Measurements from ENCODE around the gene AKR1A1.
A peak's percentile ranks its signal among the peaks of the same experiment; 100 is the strongest.
"Not testable (repeated sequence)": the region's sequence is repeated elsewhere in the genome, so short reads cannot be mapped to it uniquely, and the experiment has no call there.

AKR1A1 gene

GRCh38 chr1:45569571-45569961 lies 18.9 kb downstream of the AKR1A1 start:
- no peak for DNase-seq (ENCODE audit: low read depth in 2 of 2, low spot score in 1 of 2)

DNA sequence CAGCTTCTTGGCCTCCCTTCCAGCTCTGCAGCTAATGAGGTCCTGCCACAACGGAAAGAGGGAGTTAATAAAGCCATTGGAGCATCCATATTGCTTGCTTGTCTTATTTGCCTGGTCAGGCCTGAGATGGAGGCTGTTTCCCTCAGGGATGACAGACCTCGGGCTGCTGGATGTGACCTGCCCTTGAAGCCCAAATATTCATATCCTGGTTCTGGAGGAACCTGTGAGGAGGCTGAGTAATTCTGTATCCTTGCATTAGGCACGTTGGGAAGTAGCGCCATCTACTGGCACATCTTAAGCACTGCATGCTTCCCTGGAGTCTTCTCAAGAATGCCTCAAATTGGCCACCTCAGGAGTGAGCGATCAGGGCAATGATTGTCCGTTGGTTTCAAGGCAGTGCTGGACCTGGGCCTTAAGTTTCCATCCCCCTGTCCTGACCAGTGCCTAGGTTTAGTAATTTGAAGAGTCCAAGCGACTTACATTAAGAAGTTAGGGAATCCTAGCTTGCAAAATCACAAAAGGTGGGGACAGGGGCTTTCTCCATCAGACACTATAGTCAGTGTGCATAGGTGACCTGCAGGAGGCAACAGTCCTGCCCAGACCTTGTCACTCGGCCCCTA lies 19.4 kb downstream of the AKR1A1 start:
- DNase-seq (ENCODE audit: low read depth in 2 of 2, low spot score in 1 of 2): peak; percentile 53 to 55

DNA sequence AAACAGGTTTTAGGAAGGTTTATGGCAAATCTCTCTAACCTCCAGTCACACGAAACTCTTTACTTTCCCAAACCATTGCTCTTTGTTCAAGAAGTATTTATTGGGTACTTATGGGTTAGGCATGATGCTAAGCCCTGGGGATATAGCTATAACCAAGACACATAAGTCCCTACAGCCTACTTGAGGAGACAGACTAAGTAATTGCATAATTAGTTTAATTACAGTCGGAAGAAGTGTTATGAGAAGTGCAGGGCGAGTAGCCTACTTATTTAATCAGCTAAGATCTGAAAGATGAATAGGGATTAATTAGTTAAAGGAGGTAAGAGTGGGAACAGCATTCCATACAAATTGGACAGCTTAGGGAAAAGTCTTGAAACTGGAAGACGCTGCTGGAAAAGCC lies 20.0 kb downstream of the AKR1A1 start:
- no peak for DNase-seq (ENCODE audit: low read depth in 2 of 2, low spot score in 1 of 2)

DNA sequence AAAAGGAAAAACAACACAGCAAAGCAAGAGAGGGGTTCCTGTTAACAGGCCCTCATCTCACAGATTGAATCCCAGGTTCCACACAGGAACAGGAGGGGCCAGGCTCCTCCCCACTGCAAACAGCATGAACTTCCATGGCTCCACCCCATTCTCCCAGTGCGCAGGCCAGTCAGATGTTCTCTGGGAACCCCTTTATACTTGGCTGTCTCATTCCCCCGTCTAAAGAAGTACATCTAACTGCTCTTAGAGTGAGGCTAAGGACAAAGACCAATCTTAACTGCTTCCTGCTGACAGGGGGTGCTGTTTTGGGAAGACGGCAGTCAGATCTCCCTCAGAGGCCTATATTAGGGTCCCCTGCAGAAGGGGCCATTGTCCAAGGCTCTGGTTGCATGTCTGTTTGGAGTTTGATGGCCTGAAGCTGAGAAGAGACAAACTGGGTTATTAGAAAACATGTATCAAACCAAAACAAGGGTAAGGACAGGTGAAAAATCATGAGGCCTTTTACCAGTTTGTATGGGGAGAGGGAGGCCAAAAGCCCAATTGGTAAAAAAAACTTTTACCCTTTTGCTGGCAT lies 22.7 kb downstream of the AKR1A1 start:
- no peak for DNase-seq (ENCODE audit: low read depth in 2 of 2, low spot score in 1 of 2)

DNA sequence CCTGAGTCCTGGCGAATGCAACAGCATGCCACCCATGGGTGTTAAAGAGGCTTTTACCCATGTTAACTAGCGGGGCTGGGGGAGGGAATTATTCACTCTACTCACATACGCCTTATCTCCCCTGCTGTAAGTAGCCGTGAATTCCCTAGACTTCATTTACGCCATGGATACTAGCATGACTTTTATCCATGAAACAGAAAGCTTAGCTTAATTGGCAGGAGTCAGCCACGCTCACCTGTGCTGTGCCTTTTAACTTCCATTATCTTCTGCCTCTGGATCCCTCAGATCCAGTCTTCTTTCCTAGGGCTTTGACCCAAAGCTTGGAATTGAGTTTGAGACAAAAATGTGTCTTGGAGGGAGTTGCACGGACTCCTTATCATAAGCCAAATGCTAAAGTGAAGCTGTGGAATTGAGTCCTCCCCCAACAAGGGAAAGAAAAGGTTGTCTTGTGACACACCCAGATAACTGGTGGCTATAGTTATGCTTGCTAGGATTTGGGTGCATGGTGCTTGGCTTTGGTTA lies 23.5 kb downstream of the AKR1A1 start:
- no peak for DNase-seq (ENCODE audit: low read depth in 2 of 2, low spot score in 1 of 2)

DNA sequence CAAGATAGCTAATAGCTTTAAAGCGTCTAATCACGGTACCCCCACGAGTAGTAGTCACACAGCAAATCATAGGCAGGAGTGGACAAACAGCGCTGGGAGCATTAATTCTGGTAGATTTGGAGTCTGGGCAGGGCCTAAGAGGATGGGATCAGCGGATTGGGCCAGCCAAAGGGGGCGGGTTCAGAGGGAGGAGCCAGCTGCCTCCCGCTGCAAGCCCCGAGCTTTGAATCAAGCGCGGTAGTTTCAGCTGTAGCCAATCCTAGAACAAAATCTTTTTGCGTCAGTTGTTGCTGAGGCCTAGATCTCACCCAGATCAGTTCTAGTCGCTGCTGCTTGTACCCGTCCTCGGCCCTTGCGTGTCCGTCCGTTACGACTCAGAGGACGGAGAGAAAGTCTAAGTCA lies 32.6 kb downstream of the AKR1A1 start:
- DNase-seq (ENCODE audit: low read depth in 2 of 2, low spot score in 1 of 2): peak; percentile 78 to 88

GRCh38 chr1:45583666-45584350 lies 33.2 kb downstream of the AKR1A1 start, which contains the start of gene NASP:
Gene NASP, plus strand, starts transcription at chr1:45584041. Its CDS starts 106 bp downstream, at chr1:45584147.
- DNase-seq (ENCODE audit: low read depth in 2 of 2, low spot score in 1 of 2): peak; percentile 88 to 89

GRCh38 chr1:45584351-45585109 lies 33.9 kb downstream of the AKR1A1 start:
- peak; percentile 60 to 77 for DNase-seq (ENCODE audit: low read depth in 2 of 2, low spot score in 1 of 2)

DNA sequence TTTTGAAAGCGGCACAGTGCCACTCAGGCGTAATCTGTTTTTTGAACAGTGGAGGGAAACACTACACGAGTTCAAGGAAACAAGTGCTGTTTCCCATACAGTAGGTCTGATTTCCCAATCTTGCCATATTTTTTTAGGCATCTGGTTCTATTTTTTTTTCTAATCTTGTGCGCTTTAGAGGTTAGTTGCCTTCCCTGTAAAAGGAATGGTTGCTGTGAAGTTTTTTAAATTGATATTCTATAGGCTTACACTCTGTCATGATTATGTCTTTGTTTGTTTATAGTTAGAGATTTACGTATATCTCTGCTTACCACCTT lies 34.4 kb downstream of the AKR1A1 start:
- DNase-seq (ENCODE audit: low read depth in 2 of 2, low spot score in 1 of 2): no peak

GRCh38 chr1:45585496-45586075 lies 35.0 kb downstream of the AKR1A1 start:
- no peak for DNase-seq (ENCODE audit: low read depth in 2 of 2, low spot score in 1 of 2)

DNA sequence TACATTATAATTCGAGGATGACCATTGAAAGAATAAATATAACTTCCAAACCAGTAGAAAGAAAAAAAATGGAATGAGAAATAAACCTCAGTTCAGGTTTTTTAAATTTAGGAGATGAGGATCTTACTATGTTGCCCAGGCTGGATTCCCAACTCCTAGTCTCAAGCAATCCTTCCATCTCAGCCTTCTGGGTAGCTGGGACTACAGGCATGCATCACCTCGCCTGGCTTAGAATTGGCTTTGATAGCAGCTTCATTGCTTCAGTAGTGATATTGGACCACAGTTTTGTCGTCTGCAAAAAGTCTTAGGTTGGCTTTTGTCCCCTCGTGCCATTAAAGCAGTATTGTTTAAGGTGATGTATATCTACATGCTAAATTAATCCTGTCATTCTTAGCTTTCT lies 36.1 kb downstream of the AKR1A1 start:
- no peak for DNase-seq (ENCODE audit: low read depth in 2 of 2, low spot score in 1 of 2)

DNA sequence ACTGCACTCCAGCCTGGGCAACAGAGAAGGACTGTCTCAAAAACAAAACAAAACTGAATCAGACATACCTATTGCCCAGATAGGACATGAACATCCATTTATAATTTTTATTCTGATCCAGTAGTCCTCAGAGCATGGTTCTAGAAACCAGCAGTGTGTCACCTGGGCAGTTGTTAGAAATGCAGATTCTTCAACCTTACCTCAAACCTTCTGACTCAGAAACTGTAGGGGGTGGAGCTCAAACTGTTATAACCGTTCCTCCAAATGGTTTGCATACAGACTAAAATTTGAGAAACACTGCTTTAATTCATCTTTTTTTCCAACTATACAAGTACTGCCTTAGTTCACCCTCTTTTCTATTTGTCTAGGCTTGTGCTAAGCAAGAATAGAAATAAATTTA lies 39.2 kb downstream of the AKR1A1 start:
- DNase-seq (ENCODE audit: low read depth in 2 of 2, low spot score in 1 of 2): no peak

DNA sequence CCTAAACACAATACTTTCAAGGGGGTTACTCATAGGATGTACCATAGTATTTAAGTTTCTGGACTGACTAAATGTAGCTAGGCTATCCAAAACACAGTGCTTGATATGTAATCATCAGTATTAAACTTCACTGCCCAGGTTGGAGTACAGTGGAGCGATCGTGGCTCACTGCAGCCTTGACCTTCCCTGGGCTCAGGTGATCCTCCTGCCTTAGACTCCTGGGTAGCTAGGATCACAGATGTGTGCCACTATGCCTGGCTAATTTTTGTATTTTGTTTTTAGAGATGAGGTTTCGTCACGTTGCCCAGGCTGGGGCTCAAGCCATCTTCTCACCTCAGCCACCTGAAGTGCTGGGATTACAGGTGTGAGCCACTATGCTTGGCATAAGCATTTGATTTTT lies 43.8 kb downstream of the AKR1A1 start:
- no peak for DNase-seq (ENCODE audit: low read depth in 2 of 2, low spot score in 1 of 2)

DNA sequence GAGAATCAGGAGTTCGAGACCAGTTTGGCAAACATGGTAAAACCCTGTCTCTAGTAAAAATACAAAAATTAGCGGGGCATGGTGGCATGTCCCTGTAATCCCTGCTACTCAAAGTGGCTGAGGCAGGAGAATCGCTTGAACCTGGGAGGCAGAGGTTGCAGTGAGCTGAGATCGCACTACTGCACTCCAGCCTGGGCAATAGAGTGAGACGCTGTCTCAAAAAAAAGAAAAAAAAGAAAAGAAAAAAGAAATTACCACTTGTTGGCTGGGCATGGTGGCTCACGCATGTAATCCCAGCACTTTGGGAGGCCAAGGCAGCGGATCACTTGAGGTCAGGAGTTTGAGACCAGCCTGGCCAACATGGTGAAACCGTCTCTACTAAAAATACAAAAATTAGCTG lies 46.1 kb downstream of the AKR1A1 start:
- DNase-seq (ENCODE audit: low read depth in 2 of 2, low spot score in 1 of 2): not testable (repeated sequence)

- DNase-seq (ENCODE audit: low read depth in 2 of 2, low spot score in 1 of 2): no peak
These were observed 53.6 kb downstream of the AKR1A1 start for GRCh38 chr1:45604239-45604638.

GRCh38 chr1:45607404-45608074 lies 56.9 kb downstream of the AKR1A1 start:
- no peak for DNase-seq (ENCODE audit: low read depth in 2 of 2, low spot score in 1 of 2)

- DNase-seq (ENCODE audit: low read depth in 2 of 2, low spot score in 1 of 2): no peak
These were observed 57.8 kb downstream of the AKR1A1 start for GRCh38 chr1:45608175-45609156.

DNA sequence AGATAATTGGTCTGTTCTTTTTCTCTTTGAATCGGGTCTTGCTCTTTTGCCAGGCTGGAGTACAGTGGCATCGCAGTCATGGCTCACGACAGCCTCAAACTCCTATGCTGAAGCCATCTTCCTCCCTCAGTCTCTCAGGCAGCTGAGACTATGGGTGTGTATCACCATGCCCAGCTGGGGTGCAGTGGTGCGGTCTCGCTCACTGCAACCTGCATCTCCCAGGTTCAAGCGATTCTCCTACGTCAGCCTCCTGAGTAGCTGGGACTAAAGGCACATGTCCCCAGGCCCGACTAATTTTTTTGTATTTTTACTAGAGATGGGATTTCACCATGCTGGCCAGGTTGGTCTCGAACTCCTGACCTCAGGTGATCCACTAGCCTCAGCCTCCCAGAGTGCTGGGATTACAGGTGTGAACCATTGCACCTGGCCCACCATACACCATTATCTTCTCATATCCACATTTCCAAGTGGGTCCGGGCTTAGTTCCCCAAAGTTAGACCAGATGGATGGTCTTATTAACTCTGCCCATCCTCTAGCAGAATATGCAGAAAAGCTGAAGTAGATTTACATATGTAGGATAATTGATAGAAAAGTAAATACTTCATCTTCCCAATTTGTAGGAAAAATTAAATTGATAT lies 60.1 kb downstream of the AKR1A1 start:
- DNase-seq (ENCODE audit: low read depth in 2 of 2, low spot score in 1 of 2): no peak

- DNase-seq (ENCODE audit: low read depth in 2 of 2, low spot score in 1 of 2): no peak
These were observed 62.4 kb downstream of the AKR1A1 start for GRCh38 chr1:45612941-45613579.
